Pulmonary artery endothelial cell (primary cell): ENCODE measurements around the gene VTA1. TPM values are rescaled to one million over a fixed set of nuclear protein-coding genes. Genes with fewer than 3 reads are reported as not detected.

Experiments used
- DNase-seq: peaks from one replicate; pipeline ENCODE4 v3.0.0-alpha.2; 2011; ENCODE audit warnings: low read depth, low spot score
- total RNA-seq: library from RNA; depleted of rRNA; stranded (reverse); fragments of >200 nt; gene quantifications from 2 replicates; pipeline ENCODE4 v1.2.3, GENCODE V29; 2014

VTA1 gene
- total RNA-seq, 1 donor from 2014 or later = 54.5 TPM

GRCh38 chr6:142266060-142266459 lies 119.0 kb downstream of the VTA1 start:
- DNase-seq = no peak

- DNase-seq = no peak
These were observed 124.4 kb downstream of the VTA1 start for GRCh38 chr6:142271476-142271875.

Other genes with a start within 250 kb of the VTA1 start
- gene GJE1, start 14.3 kb upstream of the VTA1 start, total RNA-seq = not detected in 2 replicates
- gene NMBR, start 141 bp upstream of the VTA1 start, total RNA-seq = 0.11 TPM in 1 of 2 replicates, not detected in the other
- 10.0 and 14.5 TPM in 2 replicates for gene ADGRG6, start 154.7 kb downstream of the VTA1 start, total RNA-seq